GM13976 (cell line): ENCODE data around the gene STC2.

Experiments
- DNase-seq: peaks from one replicate; pipeline ENCODE4 v3.0.0; 2012; ENCODE audit warnings: low spot score
- in situ Hi-C: fragments of 300-500 bp; cut with MboI; formaldehyde crosslinking; loops from one replicate; pipeline ENCODE4 v1.12.0; 2022; ENCODE audit warnings: low sequenced_read_pairs, mixed read lengths, inconsistent platforms; ENCODE audit not compliant: unreplicated experiment
- TF ChIP-seq, protein P1 (sequence below): IDR thresholded peaks from 2 replicates; pipeline ENCODE4 v1.5.1; 2012; ENCODE audit warnings: borderline replicate concordance, mild to moderate bottlenecking; ENCODE audit not compliant: insufficient read depth; ENCODE audit errors: extremely low read depth, missing control alignments, control extremely low read depth

STC2 gene

DNA sequence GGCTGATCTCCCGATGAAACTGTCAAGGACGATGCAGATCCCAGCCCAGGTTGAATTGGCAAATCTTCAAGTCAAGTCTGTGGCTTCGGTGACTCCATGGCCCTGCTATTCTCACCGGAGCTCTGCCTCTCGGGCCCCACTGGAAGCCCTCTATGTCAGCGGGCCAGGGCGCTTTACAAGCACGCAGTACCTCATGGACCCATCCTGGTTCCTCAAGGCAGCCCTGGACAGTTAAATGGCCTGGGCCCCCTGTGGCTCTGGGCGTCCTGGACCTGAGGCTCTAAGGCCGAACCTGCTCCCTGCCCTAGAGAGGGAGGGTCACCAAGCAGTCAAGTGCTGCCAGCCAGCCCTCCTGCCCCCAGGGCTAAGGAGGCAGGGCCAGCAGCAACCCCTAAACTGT is 45.3 kb downstream of the STC2 start:
- in situ Hi-C loops = no loop called here
- TF ChIP-seq, protein P1, sequence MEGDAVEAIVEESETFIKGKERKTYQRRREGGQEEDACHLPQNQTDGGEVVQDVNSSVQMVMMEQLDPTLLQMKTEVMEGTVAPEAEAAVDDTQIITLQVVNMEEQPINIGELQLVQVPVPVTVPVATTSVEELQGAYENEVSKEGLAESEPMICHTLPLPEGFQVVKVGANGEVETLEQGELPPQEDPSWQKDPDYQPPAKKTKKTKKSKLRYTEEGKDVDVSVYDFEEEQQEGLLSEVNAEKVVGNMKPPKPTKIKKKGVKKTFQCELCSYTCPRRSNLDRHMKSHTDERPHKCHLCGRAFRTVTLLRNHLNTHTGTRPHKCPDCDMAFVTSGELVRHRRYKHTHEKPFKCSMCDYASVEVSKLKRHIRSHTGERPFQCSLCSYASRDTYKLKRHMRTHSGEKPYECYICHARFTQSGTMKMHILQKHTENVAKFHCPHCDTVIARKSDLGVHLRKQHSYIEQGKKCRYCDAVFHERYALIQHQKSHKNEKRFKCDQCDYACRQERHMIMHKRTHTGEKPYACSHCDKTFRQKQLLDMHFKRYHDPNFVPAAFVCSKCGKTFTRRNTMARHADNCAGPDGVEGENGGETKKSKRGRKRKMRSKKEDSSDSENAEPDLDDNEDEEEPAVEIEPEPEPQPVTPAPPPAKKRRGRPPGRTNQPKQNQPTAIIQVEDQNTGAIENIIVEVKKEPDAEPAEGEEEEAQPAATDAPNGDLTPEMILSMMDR = no peak
- DNase-seq = no peak

DNA sequence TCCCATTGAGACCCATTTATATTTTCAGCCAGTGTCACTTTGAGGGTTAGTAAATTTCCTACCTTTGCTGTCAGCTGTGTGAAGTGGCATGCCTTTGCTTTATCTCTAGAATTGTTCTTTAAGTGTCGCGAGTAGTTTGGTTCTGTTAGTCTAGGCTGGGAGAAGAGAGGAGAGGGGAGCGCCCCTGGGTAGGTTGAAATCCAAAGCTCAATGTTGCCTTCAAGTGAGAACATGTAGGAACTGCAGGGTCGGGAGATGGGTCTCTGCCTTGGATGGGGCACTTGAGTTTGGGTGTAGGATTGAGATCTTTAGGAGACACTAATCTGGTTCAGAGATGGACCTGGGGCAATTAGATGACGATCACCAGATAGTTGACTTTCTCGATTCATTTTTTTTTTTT is 46.3 kb downstream of the STC2 start:
- in situ Hi-C loops = no loop called here
- TF ChIP-seq, protein P1 = peak; percentile 5
- no peak for DNase-seq

DNA sequence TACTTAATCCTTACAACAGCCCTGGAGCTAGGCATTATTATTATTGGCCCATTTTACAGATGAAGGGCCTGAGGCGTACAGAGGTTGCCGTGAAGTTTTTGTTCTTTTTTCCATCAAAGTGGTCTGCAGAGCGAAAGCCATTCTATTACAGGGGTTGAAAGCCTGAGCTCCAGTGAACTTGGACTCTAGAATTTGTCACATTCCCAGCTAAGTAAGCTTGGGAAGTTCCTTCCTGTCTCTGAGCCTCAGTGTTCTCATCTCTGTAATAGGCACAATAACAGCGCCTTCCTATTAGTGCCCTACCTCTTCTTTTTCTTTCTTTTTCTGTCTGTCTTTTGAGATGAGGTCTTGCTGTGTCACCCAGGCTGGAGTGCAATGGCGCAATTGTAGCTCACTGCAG is 49.0 kb downstream of the STC2 start:
- in situ Hi-C loops = no loop called here
- TF ChIP-seq, protein P1 = no peak
- no peak for DNase-seq

DNA sequence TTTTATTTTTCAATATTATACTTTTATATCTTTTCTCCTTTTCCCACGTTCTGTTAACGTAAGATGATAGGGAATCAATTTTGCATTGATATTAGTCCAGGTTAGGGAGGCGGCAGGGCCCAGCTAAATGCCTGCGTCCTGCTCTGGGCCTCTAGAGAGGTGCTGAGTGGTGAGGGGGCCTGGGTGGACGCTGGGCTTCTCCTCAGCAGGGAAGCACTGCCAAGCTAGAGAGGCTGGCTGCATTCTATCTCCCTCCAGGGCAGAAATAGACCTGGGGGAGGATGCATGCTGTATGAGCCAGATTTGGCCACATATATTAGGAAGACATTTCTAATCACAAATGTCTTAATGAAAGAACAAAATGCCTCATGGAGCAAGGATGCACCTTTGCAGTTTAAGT is 49.6 kb downstream of the STC2 start:
- TF ChIP-seq, protein P1 = no peak
- no peak for DNase-seq
- in situ Hi-C loops = no loop called here

DNA sequence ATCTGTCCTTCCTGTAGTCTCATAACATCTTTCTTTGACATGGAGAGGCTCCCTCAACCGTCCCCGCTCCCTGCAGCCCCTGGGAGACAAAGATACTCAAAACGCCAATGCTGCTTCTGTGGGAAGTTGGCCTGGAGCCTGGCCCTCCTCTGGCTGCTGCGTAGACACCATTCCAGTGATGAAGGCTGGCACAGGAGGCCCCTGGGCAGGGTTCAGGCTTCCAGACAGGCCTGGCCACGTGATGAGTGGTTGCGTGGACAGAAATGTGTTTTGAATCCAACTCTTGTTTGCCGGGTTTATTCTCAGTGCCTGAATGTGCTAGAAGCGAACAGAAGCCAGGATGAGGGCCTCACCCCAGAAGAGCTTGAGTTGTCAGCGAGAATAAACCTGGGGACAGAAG is 50.0 kb downstream of the STC2 start:
- DNase-seq = no peak
- TF ChIP-seq, protein P1 = no peak
- in situ Hi-C loops = no loop called here

DNA sequence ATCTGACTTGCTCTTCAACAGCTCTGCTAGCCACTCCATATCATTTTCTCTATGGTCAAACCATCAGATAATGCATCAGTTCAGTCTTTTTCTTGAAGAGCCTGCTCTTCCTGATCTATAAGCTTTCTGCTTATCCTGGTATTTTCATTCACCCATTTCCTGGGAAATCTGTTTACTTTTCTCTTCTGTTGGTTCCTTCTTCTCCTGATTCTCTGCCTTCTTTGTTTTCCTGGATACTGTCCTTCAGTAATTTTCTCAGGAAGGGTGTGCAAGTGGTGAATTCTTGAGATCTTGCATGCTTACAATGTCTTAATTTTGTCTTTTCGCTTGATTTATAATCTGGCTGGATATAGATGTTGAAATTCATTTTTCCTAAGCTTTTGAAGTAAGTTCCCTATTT is 53.4 kb downstream of the STC2 start:
- TF ChIP-seq, protein P1 = no peak
- DNase-seq = no peak
- in situ Hi-C loops = no loop called here

DNA sequence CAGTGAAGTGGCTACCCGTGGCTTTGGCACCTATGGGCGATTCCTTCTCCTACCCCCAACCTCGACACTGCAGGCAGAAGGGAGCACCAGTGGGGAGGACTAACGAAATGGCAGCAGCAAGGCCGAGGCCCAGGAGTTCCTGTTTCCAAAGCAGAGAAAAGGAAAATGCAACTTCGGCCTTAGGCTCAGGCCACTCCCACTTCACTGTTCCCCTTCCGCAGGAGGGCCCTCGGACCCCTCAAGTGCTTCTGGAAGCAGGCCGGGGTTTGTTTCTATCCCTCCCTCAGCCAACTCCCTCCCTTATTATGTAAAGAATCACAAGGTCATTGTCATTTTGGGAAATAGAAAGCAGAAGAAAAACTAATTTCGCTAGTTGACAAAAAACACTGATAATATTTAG is 56.8 kb downstream of the STC2 start:
- no peak for DNase-seq
- in situ Hi-C loops = no loop called here
- TF ChIP-seq, protein P1 = no peak
